Central memory CD4-positive, alpha-beta T cell (primary cell): Measurements from ENCODE around the gene TRIM65.

Experiments
- DNase-seq: peaks from one replicate; pipeline ENCODE4 v3.0.0; 2022
- total RNA-seq, 3 experiments: gene quantifications; one replicate each; lab custom pipeline; 2026; lab: John Stamatoyannopoulos, UW

The TRIM65 gene
- 37.8 to 75.9 (median 54.5) reads per million in 3 experiments for total RNA-seq

DNA sequence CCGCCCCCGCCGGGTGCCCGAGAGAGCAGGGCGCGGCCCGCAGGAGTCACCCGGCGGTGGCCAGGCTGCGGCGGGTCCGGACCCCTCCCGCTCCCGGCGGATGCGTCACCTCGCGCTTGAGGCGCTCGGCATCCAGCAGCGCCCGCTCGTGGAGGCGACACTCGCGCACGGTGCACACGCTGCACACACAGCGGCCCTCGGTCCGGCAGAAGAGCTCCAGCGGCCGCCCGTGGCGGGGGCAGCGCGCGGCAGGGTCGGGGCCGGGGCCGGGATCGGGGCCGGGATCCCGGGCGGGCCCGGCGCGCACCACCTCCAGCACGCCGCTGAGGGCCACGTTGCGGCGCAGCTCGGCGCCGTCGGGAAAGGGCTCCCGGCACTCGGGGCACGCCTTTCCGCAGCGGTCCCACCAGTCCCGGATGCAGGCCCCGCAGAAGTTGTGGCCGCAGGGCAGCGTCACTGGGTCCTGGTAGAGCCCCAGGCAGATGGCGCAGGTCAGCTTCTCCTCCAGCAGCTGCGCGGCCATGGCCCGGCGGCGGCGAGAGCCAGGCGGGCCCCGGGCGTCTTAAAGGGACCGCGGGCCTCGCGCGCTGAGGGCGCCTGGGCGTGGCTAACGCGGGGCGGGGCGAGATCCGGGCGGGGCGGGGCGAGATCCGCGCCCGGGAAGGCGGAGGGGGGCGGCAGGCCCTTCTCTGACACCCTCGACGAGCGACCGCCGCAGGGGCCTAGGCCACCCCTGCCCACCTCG, at the start of gene TRIM65:
TSS of gene TRIM65 (minus strand) at position 537 of the 745 bp plus-strand sequence. CDS start at position 523, 14 bp downstream.
- DNase-seq = peak; percentile 71

GRCh38 chr17:75945211-75945610, 48.5 kb upstream of the TRIM65 start:
- no peak for DNase-seq

DNA sequence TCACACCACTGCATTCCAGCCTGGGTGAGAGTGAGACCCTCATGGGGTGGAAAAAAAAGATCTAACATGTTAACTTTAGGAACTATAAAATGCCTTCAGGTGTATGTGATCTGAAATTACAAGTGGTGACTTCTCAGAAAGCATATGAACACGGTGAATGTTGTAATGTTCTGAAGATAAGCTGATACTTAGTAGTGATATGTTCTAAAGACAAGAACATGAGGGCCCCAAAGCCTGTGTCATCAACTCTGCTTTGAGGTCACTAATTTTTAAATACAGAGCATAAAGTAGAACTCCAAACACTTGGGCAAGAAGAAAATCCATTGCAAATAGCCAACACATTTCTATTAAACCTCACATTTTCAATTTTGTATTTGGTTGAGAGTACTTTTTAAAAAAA, 46.7 kb upstream of the TRIM65 start:
- DNase-seq = no peak

DNA sequence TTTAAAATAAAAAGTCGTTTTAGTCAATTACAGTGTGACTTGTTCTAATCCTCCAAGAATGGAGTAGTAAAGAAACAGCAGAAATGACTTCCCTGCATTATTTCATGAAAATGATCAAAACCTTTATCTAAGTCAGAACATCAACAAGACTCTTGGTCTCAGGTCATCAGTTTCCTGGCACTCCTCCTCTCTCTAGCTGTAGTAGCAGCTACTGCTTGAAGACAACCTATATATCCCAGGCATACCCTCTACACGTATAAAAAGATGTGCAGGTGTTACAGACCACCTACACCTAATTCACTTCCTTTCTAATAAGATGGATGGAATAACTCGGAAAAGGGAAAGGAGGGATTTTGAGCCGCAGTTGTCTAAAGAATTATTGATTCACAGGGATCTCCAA, 45.7 kb upstream of the TRIM65 start:
- DNase-seq = no peak

DNA sequence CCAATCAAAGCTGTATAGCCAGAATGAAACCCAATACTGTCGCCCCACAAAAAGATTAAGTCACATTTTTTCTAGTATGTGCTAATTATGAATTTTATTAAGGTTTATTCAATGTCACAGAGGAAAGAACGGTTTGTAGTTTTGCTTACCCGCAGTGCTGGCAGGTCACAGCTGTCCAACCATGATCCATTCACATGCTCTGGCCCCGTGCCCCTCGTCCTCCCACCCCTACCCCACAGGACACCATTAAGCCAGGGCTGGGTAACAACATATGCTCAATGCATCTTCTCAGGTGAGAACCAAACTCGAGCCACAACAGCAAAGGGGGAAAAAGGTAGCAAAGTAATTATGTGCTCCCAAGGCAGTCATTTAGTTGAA, 44.7 kb upstream of the TRIM65 start:
- no peak for DNase-seq

GRCh38 chr17:75940727-75941441, 44.1 kb upstream of the TRIM65 start, which contains the start of gene FBF1:
FBF1 (minus strand) TSS chr17:75941042; CDS start chr17:75938149, 2,893 bp downstream.
- DNase-seq = peak; percentile 83

DNA sequence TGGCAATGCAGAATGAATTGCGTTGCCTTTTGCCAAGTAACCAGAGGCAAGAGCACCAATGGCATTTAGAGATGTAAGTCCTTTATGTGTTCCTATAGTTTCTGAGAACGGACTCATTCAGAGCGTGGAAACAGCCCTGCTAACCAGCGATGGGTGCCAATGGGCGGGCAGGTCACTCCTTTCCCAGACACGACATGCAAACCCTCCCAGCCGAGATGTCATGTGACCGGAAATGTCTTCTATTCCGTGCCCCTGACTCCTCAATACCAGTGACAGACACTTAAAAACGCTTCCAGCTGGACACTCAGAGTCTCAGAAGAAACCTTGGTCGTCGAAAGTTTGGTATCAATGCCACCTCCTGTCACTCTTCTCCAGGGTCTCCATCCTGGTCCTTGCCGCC, 40.9 kb upstream of the TRIM65 start:
- no peak for DNase-seq

DNA sequence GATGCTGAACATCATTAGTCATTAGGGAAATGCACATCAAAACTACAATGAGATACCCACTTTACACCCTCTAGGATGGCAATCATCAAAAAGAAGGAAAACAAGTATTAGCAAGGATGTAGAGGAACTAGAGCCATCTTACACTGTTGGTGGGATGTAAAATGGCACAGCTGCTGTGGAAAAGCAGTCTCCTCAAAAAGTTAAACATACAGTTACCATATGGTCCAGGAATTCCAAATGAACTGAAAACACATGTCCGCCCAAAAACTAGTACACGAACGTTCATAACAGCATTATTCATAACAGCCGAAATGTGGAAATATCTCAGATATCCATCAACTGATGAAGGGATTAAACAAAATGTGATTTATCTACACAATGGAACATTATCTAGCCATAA, 37.1 kb upstream of the TRIM65 start:
- no peak for DNase-seq

DNA sequence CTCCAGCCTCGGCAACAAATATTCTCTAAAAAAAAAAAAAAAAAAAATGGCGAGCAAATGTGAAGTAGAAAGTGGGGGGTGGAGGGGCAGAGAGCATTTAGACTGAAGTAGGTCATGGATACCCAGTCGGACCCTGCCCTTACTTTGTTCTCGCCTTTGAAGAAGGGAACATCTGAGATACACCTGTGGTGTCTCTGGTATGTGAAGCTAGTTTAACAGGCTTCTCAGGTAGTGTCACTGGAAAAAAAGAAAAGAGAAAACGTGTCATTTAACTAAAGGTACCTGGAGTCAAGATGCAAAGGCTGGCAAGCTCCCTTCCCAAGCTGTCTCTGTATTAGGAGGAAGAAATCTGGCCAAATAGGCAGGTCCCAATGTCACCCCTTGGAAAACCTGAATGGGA, 36.1 kb upstream of the TRIM65 start:
- no peak for DNase-seq

DNA sequence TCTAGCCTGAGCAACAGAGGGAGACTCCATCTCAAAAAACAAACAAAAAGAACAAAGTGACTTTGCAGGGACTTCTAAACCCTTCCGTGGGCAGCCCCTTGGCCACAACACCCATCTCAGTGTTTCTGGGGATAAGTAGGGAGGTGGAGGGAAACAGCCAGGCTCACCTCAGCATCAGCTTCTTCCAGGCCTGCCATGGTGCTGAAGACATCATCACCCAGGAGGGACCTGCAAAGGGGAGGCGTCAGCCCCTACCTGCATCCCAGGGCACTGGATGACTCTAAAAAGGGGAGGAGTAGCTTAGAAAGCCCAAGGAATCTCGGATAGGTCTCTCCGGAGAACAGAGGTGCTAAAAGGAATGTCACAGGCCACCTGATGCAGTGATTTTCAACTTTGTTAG, 34.3 kb upstream of the TRIM65 start:
- DNase-seq = no peak

- no peak for DNase-seq
Measured at GRCh38 chr17:75927286-75927922, 30.7 kb upstream of the TRIM65 start.

- DNase-seq = no peak
Measured at GRCh38 chr17:75926456-75926855, 29.7 kb upstream of the TRIM65 start.

GRCh38 chr17:75925912-75926311, 29.2 kb upstream of the TRIM65 start:
- DNase-seq = no peak

- no peak for DNase-seq
Measured at GRCh38 chr17:75925103-75925502, 28.4 kb upstream of the TRIM65 start.

- DNase-seq = no peak
Measured at GRCh38 chr17:75922963-75923874, 26.5 kb upstream of the TRIM65 start.

DNA sequence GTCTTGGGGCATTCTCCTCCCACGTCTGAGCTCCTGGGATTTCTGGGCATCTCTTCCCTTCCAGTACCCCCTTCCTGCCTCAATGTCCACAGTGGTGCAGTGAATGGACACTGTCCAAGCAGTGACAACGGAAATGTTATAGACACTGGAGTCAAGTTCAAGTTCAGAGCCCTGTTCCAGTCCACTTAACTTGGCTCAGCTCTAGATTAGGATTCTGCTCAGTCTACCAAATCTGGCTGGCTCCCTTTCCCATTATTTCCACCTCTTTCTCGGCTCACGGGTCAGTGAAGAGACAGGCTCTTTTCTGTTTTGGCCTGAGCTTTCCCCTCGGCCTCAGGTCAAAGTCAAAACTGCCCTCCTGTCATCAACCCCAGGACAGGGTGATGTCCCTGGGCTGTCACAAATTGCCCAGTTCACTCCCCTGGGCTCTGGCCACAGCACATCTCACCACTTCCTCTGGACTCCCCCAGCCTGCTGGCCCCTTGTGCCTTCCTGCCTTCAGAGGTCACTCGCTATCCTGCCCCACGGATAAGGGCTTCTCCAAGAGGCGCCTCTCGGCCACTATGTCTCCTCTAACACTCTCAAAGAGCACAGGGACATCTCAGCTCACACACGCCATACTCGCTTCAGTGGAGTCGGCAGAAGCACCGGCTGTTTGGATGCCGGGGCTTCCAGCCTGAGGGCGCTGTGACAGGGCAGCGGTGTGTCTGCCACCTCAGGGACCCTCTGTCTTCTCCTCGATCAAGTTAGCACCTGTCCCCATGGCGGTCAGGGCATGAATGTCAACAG, 25.6 kb upstream of the TRIM65 start:
- no peak for DNase-seq

- DNase-seq = no peak
Measured at GRCh38 chr17:75921596-75921995, 24.8 kb upstream of the TRIM65 start.

DNA sequence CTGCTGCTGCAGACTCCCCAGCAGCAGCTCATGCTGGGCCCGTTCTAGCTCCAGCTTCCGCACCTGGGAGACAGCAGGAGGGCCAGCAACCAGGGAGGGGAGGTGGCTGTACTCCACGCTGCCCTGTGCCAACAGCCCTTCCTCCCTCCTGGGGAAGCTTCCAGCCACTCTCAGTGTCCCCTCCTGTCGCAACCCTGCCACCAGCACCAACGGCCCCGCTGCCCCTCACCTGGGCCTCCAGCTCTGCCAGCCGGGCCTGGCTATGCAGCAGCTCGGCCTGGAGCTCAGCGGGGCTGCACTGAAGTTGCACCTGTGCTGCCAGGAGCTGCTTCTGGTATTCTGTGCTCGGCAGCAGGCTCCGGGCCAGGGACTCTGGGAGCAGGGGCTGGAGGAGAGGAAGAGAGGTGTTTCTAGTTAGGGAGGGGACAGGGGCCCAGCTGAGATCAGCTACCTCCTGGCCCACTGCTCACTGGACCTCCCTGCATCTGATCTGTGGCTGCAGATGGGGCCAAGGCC, 23.4 kb upstream of the TRIM65 start:
- no peak for DNase-seq

GRCh38 chr17:75919611-75920010, 22.9 kb upstream of the TRIM65 start:
- DNase-seq = no peak

GRCh38 chr17:75917917-75918445, 21.2 kb upstream of the TRIM65 start:
- DNase-seq = no peak
